ENCODE measurements around the gene OR10H3. TPM values are rescaled to one million over a fixed set of nuclear protein-coding genes. Genes with fewer than 3 reads are reported as not detected.
A peak's percentile ranks its signal among the peaks of the same experiment; 100 is the strongest.
"Not testable (repeated sequence)": the region's sequence is repeated elsewhere in the genome, so short reads cannot be mapped to it uniquely, and the experiment has no call there.

The OR10H3 gene, protein sequence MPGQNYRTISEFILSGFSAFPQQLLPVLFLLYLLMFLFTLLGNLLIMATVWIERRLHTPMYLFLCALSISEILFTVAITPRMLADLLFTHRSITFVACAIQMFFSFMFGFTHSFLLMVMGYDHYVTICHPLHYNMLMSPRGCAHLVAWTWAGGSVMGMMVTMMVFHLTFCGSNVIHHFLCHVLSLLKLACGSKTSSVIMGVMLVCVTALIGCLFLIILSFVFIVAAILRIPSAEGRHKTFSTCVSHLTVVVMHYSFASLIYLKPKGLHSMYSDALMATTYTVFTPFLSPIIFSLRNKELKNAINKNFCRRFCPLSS
- total RNA-seq: not detected in 2 replicates

DNA sequence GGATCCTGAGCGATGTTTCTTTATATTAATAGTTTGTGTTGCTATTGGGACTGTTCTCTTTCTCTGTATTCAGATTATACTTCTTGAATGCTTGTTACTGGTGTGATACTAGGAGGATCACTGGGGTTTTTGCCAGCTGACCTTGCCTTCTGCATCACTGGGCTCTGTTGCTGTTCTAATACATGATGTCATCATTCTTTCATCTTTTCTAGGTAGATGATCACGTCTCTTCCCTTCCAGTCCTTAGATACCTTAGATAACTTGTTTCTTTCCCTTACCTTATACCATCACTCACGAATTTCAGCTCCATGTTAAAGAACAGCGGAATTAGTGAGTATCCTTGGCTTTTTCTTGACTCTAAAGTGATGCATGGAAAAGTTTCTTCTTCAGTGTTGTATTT is at the start of gene OR10H3:
OR10H3 (plus strand) TSS at position 264 of the 400 bp plus-strand sequence. CDS start 3,408 bp downstream, outside the sequence.
- no peak for DNase-seq (ENCODE audit: extremely low read depth, low read depth, low spot score)

GRCh38 chr19:15696654-15697194 is 41.1 kb upstream of the OR10H3 start:
- DNase-seq (ENCODE audit: extremely low read depth, low read depth, low spot score): no peak

GRCh38 chr19:15701757-15702533 is 35.8 kb upstream of the OR10H3 start:
- no peak for DNase-seq (ENCODE audit: extremely low read depth, low read depth, low spot score)

DNA sequence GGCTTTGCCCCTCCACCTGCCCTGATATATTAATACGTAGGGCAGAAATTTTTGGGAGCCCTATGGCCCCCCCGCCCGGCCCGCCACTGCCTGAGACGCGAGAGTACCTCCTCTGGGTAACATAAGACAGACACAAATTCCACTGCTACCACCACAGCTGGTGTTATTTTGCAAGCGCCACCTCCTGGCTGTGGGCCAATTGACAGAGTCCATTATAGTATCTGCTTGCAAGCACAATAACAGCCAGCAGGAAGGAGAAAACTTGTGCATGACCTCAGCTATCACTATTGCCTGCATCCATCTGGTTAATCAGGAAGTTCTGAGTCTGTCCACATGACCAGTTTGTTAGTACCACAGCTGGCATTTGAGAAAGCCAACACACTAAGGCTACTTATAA is 35.3 kb upstream of the OR10H3 start:
- peak; percentile 12 for DNase-seq (ENCODE audit: extremely low read depth, low read depth, low spot score)

- DNase-seq (ENCODE audit: extremely low read depth, low read depth, low spot score): no peak
These were observed 23.1 kb upstream of the OR10H3 start for GRCh38 chr19:15714638-15715037.

- DNase-seq (ENCODE audit: extremely low read depth, low read depth, low spot score): no peak
These were observed 22.1 kb upstream of the OR10H3 start for GRCh38 chr19:15715642-15716041.

DNA sequence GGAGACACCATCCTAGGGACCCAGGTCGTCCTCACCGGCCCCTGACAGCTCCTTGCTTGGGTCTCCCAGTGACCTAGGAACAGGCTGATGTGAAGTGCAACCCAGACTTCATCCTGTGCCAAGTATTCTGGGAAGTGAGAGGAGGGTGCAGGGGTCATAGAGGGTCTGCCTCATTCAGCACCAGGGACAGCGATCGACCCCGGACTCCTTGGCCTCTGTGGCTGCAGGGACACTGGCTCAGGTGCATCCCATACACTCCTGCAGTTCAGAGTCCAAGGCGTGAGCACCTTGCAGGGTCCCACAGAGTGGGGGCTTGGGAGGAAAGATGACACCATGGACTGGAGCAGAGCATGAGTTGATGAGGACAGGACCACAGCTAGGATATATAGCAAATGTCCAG is 20.0 kb upstream of the OR10H3 start:
- DNase-seq (ENCODE audit: extremely low read depth, low read depth, low spot score): no peak

DNA sequence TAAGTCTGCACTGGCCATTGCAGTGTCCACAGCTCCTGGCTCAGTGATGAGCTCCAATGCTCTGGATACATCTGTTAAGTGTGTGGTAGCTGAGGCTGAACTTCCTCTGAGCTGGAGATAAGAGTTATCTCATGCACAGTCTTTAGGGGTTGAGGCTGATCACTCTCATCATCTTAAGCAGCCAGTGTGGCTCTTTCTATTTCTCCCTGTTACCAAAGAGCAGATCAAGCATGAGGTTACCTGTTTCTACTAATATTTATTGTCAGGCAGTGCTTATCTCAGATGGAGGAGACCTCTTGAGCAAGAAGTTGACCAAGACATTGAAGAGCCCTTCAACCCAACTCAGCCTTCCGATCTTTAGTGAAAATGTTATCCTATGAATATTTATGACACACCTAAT is 16.5 kb upstream of the OR10H3 start:
- DNase-seq (ENCODE audit: extremely low read depth, low read depth, low spot score): no peak

DNA sequence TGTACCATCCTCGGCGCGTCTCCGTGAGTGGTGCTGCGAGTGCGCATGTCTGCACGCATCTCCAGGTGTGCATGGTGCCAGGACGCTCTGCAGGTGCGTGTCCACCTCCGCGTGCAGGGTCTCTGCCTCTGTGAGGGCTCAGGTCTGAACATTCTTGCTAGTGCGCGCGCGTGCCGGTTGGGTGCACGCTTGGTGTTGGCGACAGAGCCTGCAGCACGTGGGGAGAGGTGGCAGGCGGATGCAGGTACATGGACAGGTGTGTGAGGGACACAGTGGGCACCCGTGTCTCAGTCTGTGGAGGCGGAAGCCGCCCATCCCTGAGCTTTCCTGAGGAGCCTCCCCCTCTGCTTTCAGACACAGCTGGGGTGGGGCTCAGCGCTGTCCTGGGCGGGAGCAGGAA is 14.8 kb upstream of the OR10H3 start:
- no peak for DNase-seq (ENCODE audit: extremely low read depth, low read depth, low spot score)

DNA sequence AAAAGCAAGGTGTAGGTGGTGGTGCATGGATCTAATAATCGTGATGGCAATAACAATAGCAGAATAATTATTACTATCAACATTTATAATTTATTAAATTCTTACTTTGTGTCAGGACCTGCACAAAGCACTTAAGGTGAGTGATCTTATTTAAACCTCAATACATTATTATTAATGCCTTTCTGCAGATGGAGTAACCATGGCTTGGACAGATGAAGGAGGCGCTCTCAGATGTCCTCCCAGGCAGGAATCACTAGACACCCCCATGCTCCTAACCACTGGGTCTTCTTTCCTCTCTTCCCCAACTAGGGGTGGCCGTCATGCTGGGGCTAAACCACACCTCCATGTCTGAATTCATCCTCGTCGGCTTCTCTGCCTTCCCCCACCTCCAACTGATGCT is 10.1 kb upstream of the OR10H3 start, which contains the start of gene OR10H2:
OR10H2 (plus strand) TSS at position 301 of the 400 bp plus-strand sequence; CDS start at position 321, 20 bp downstream.
- no peak for DNase-seq (ENCODE audit: extremely low read depth, low read depth, low spot score)

DNA sequence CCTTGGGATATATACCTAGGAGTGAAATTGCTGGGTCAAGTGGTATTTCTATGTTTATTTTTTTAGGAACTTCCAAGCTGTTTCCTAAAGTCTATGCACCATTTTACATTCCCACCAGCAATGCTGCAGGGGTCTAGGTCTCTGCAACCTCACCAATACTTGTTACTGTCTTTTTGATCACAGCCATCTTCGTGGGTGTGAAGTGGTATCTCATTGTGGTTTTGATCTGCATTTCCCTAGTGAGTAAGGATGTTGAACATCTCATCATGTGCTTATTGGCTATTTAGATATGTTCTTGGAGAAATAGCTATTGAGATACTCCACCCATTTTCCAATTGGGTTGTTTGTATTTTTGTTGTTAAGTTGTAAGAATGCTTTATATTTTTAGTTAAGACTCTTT is 7.2 kb upstream of the OR10H3 start:
- no peak for DNase-seq (ENCODE audit: extremely low read depth, low read depth, low spot score)

GRCh38 chr19:15732388-15732787 is 5.4 kb upstream of the OR10H3 start:
- DNase-seq (ENCODE audit: extremely low read depth, low read depth, low spot score): no peak

- DNase-seq (ENCODE audit: extremely low read depth, low read depth, low spot score): no peak
These were observed 3.9 kb upstream of the OR10H3 start for GRCh38 chr19:15733895-15734294.

- DNase-seq (ENCODE audit: extremely low read depth, low read depth, low spot score): no peak
These were observed 3.0 kb downstream of the OR10H3 start for GRCh38 chr19:15740785-15741184.

DNA sequence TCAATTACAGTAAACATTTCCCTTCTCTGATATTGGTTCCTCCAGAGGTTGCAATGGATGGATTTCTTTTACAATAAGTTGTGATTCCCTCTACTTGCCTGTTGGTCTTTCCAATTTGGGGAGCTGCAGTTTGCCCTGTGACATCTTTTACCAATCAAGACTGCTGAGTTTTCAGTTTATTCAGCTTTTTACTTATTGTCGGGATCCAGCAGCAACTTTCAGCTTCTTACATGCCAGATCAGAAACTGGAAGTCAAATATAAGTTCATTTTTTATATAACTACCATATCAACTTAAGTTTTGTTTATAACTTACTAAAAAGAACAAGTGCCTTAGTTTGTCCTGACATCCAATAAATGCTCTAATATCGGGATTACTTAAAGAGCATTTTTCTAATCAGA is 10.5 kb downstream of the OR10H3 start:
- no peak for DNase-seq (ENCODE audit: extremely low read depth, low read depth, low spot score)

- no peak for DNase-seq (ENCODE audit: extremely low read depth, low read depth, low spot score)
These were observed 20.6 kb downstream of the OR10H3 start for GRCh38 chr19:15758379-15758778.

GRCh38 chr19:15759962-15760565 is 22.3 kb downstream of the OR10H3 start:
- DNase-seq (ENCODE audit: extremely low read depth, low read depth, low spot score): no peak

DNA sequence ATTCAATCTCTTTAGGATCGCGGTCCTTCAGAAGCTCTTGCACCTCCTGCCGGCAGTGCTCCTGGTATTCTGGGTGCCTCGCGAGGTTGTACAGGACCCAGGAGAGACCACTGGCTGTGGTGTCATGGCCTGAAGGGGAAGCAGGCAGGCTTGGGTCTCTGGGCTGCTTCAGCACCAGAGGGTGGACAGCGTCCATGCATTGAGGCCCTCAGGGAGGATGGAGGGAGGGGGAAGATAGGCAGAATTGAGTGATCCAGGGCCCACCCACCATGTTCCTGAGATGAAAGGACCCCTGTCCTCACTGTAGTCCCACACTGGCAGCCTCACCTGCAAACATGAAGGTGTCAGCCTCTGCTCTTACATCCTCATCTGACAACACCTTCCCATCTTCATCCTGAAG is 31.8 kb downstream of the OR10H3 start:
- DNase-seq (ENCODE audit: extremely low read depth, low read depth, low spot score): no peak

GRCh38 chr19:15774159-15774558 is 36.4 kb downstream of the OR10H3 start:
- not testable (repeated sequence) for DNase-seq (ENCODE audit: extremely low read depth, low read depth, low spot score)

GRCh38 chr19:15775249-15775648 is 37.5 kb downstream of the OR10H3 start:
- DNase-seq (ENCODE audit: extremely low read depth, low read depth, low spot score): no peak

DNA sequence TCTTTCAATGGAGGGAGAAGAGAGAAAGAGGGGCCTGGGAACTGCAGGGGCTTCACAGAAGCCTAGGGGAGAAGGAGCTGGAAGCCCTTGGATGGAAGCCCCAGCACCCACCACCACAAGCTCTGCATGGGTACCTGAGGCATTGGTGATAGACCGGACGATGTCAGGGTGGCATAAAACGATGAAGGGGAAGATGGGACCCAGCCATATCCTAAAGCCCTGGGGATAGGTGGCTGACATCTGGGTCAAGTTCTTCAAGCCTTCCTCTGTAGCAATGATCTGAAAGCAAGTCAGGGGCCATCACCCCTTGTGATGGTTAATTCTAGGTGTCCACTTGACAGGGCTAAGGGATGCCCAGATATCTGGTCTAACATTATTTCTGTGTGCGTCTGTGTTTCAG is 38.5 kb downstream of the OR10H3 start:
- no peak for DNase-seq (ENCODE audit: extremely low read depth, low read depth, low spot score)

Data from glomerular endothelial cell (primary cell).